Measurements from ENCODE around the gene TBC1D30.
"Not testable (repeated sequence)": the region's sequence is repeated elsewhere in the genome, so short reads cannot be mapped to it uniquely, and the experiment has no call there.

TBC1D30 gene

GRCh38 chr12:64824500-64825142 is at the start of gene TBC1D30:
Gene TBC1D30 (plus strand): TSS chr12:64824647. CDS start chr12:64824880, 233 bp downstream.
- TF ChIP-seq CTCF (IDR thresholded peaks at IDR 0.05; ENCODE audit: low read depth, low read length): no peak
- no peak for DNase-seq (ENCODE audit: extremely low read depth, low read depth)

- DNase-seq (ENCODE audit: extremely low read depth, low read depth): not testable (repeated sequence)
These were observed 49.2 kb upstream of the TBC1D30 start for GRCh38 chr12:64775147-64775736.

- no peak for TF ChIP-seq CTCF (IDR thresholded peaks at IDR 0.05; ENCODE audit: low read depth, low read length)
- DNase-seq (ENCODE audit: extremely low read depth, low read depth): no peak
These were observed 45.0 kb upstream of the TBC1D30 start for GRCh38 chr12:64779354-64779974.

GRCh38 chr12:64780132-64780530 is 44.3 kb upstream of the TBC1D30 start:
- no peak for TF ChIP-seq CTCF (IDR thresholded peaks at IDR 0.05; ENCODE audit: low read depth, low read length)
- no peak for DNase-seq (ENCODE audit: extremely low read depth, low read depth)

GRCh38 chr12:64780531-64781279 is 43.7 kb upstream of the TBC1D30 start:
- no peak for DNase-seq (ENCODE audit: extremely low read depth, low read depth)
- TF ChIP-seq CTCF (IDR thresholded peaks at IDR 0.05; ENCODE audit: low read depth, low read length): no peak

GRCh38 chr12:64781280-64782190 is 42.9 kb upstream of the TBC1D30 start:
- no peak for DNase-seq (ENCODE audit: extremely low read depth, low read depth)
- no peak for TF ChIP-seq CTCF (IDR thresholded peaks at IDR 0.05; ENCODE audit: low read depth, low read length)
